Activated T-helper 17 cell treated with anti-CD3 and anti-CD28 coated beads, Interleukin-2, amount 50 U/mL, for 72 hours (primary cell): Measurements from ENCODE around the gene SUPT20HL2. TPM values are rescaled to one million over a fixed set of nuclear protein-coding genes. Genes with fewer than 3 reads are reported as not detected.
"Not testable (repeated sequence)": the region's sequence is repeated elsewhere in the genome, so short reads cannot be mapped to it uniquely, and the experiment has no call there.

Source experiments
- ATAC-seq: fragments of 150-1000 bp; cut with Tn5 transposase; replicated peaks from 2 replicates; pipeline ENCODE4 v1.10.0; 2021; ENCODE audit warnings: mild to moderate bottlenecking, moderate library complexity
- H3K27ac Mint-ChIP-seq: one replicate; pipeline ENCODE4 v1.8.0; 2022; ENCODE audit warnings: mixed read lengths
- H3K27me3 Mint-ChIP-seq: one replicate; pipeline ENCODE4 v1.8.0; 2022; ENCODE audit warnings: mixed read lengths
- H3K36me3 Mint-ChIP-seq: one replicate; pipeline ENCODE4 v1.8.0; 2022; ENCODE audit warnings: low read depth, mild to moderate bottlenecking, mixed read lengths
- H3K4me1 Mint-ChIP-seq: one replicate; pipeline ENCODE4 v1.8.0; 2022; ENCODE audit warnings: mixed read lengths
- H3K4me3 Mint-ChIP-seq: one replicate; pipeline ENCODE4 v1.8.0; 2022; ENCODE audit warnings: mild to moderate bottlenecking, mixed read lengths
- H3K9me3 Mint-ChIP-seq: one replicate; pipeline ENCODE4 v1.8.0; 2022; ENCODE audit warnings: mixed read lengths
- total RNA-seq, 2 donors: library from RNA; stranded (reverse); gene quantifications; one replicate each; pipeline ENCODE4 v1.2.3, GENCODE V29; 2022

Gene SUPT20HL2
- total RNA-seq, 2 donors from 2014 or later: not detected

GRCh38 chrX:24325231-24325630 lies 11.4 kb upstream of the SUPT20HL2 start:
- Mint-ChIP-seq H3K9me3 (no peaks in the 10 kb centered on the region), H3K27me3 (peaks cover 10% of the 10 kb centered on the region), H3K4me1 (no peaks in the 10 kb centered on the region), H3K36me3 (no peaks in the 10 kb centered on the region), H3K4me3 (no peak overlapping the region), H3K27ac (no peak overlapping the region)
- ATAC-seq: no peak

- peaks cover 10% of the 10 kb centered on the region for H3K27me3 Mint-ChIP-seq
- H3K36me3 Mint-ChIP-seq: no peaks in the 10 kb centered on the region
- no peaks in the 10 kb centered on the region for H3K4me1 Mint-ChIP-seq
- no peak overlapping the region for H3K4me3 Mint-ChIP-seq
- no peaks in the 10 kb centered on the region for H3K9me3 Mint-ChIP-seq
- no peak overlapping the region for H3K27ac Mint-ChIP-seq
- no peak for ATAC-seq
These were observed 8.0 kb upstream of the SUPT20HL2 start for GRCh38 chrX:24321741-24322395.

GRCh38 chrX:24317567-24317966 lies 3.7 kb upstream of the SUPT20HL2 start:
- Mint-ChIP-seq H3K4me3 (no peak overlapping the region), H3K27me3 (peaks cover 6% of the 10 kb centered on the region)
- no peak for ATAC-seq

GRCh38 chrX:24316111-24316510 lies 2.2 kb upstream of the SUPT20HL2 start:
- no peaks in the 10 kb centered on the region for H3K9me3 Mint-ChIP-seq
- H3K27ac Mint-ChIP-seq: no peak overlapping the region
- no peak for ATAC-seq
- H3K27me3 Mint-ChIP-seq: peaks cover 6% of the 10 kb centered on the region
- H3K4me3 Mint-ChIP-seq: no peak overlapping the region
- H3K4me1 Mint-ChIP-seq: no peaks in the 10 kb centered on the region
- no peaks in the 10 kb centered on the region for H3K36me3 Mint-ChIP-seq

More at GRCh38 chrX:24317567-24317966, 3.7 kb upstream of the SUPT20HL2 start:
- H3K36me3 Mint-ChIP-seq: no peaks in the 10 kb centered on the region
- H3K27ac Mint-ChIP-seq: no peak overlapping the region
- no peaks in the 10 kb centered on the region for H3K9me3 Mint-ChIP-seq
- H3K4me1 Mint-ChIP-seq: no peaks in the 10 kb centered on the region

GRCh38 chrX:24312249-24312607 lies 1.6 kb downstream of the SUPT20HL2 start:
- H3K27ac Mint-ChIP-seq, H3K4me1 Mint-ChIP-seq, H3K36me3 Mint-ChIP-seq, H3K4me3 Mint-ChIP-seq, H3K27me3 Mint-ChIP-seq, H3K9me3 Mint-ChIP-seq, ATAC-seq: not testable (repeated sequence)

GRCh38 chrX:24311507-24312248 lies 2.2 kb downstream of the SUPT20HL2 start:
- ATAC-seq, H3K27me3 Mint-ChIP-seq, H3K4me3 Mint-ChIP-seq, H3K27ac Mint-ChIP-seq, H3K4me1 Mint-ChIP-seq, H3K36me3 Mint-ChIP-seq, H3K9me3 Mint-ChIP-seq: not testable (repeated sequence)

- not testable (repeated sequence) for H3K36me3 Mint-ChIP-seq, ATAC-seq, H3K27ac Mint-ChIP-seq, H3K4me3 Mint-ChIP-seq, H3K27me3 Mint-ChIP-seq, H3K4me1 Mint-ChIP-seq, H3K9me3 Mint-ChIP-seq
These were observed 3.0 kb downstream of the SUPT20HL2 start for GRCh38 chrX:24310916-24311315.

GRCh38 chrX:24309580-24310374 lies 4.1 kb downstream of the SUPT20HL2 start:
- H3K36me3 Mint-ChIP-seq, H3K27ac Mint-ChIP-seq: not testable (repeated sequence)

GRCh38 chrX:24308803-24309202 lies 5.1 kb downstream of the SUPT20HL2 start:
- not testable (repeated sequence) for H3K27me3 Mint-ChIP-seq, H3K4me1 Mint-ChIP-seq, H3K9me3 Mint-ChIP-seq, H3K36me3 Mint-ChIP-seq
- ATAC-seq: peak; percentile 96
- peak overlapping the region; percentile 27 for H3K4me3 Mint-ChIP-seq
- H3K27ac Mint-ChIP-seq: peak overlapping the region; percentile 42

More at GRCh38 chrX:24309580-24310374, 4.1 kb downstream of the SUPT20HL2 start:
- H3K4me1 Mint-ChIP-seq, H3K27me3 Mint-ChIP-seq, H3K9me3 Mint-ChIP-seq, ATAC-seq: not testable (repeated sequence)
- peak overlapping the region; percentile 27 for H3K4me3 Mint-ChIP-seq

GRCh38 chrX:24306440-24306839 lies 7.4 kb downstream of the SUPT20HL2 start:
- no peaks in the 10 kb centered on the region for H3K9me3 Mint-ChIP-seq
- H3K4me1 Mint-ChIP-seq: peaks cover 6% of the 10 kb centered on the region
- H3K4me3 Mint-ChIP-seq: no peak overlapping the region
- H3K36me3 Mint-ChIP-seq: no peaks in the 10 kb centered on the region
- ATAC-seq: no peak
- H3K27ac Mint-ChIP-seq: no peak overlapping the region
- no peaks in the 10 kb centered on the region for H3K27me3 Mint-ChIP-seq

GRCh38 chrX:24305905-24306304 lies 8.0 kb downstream of the SUPT20HL2 start:
- ATAC-seq: no peak
- H3K27me3 Mint-ChIP-seq: no peaks in the 10 kb centered on the region
- H3K4me3 Mint-ChIP-seq: no peak overlapping the region

GRCh38 chrX:24301806-24302205 lies 12.1 kb downstream of the SUPT20HL2 start:
- no peak overlapping the region for H3K27ac Mint-ChIP-seq
- no peaks in the 10 kb centered on the region for H3K27me3 Mint-ChIP-seq
- H3K9me3 Mint-ChIP-seq: no peaks in the 10 kb centered on the region
- H3K36me3 Mint-ChIP-seq: no peaks in the 10 kb centered on the region
- H3K4me3 Mint-ChIP-seq: no peak overlapping the region
- ATAC-seq: peak; percentile 29
- H3K4me1 Mint-ChIP-seq: no peaks in the 10 kb centered on the region

More at GRCh38 chrX:24305905-24306304, 8.0 kb downstream of the SUPT20HL2 start:
- Mint-ChIP-seq H3K36me3 (no peaks in the 10 kb centered on the region), H3K9me3 (no peaks in the 10 kb centered on the region), H3K27ac (no peak overlapping the region), H3K4me1 (peaks cover 6% of the 10 kb centered on the region)

GRCh38 chrX:24301060-24301459 lies 12.8 kb downstream of the SUPT20HL2 start:
- no peaks in the 10 kb centered on the region for H3K9me3 Mint-ChIP-seq
- H3K27ac Mint-ChIP-seq: no peak overlapping the region
- H3K36me3 Mint-ChIP-seq: no peaks in the 10 kb centered on the region
- no peak for ATAC-seq
- H3K4me1 Mint-ChIP-seq: no peaks in the 10 kb centered on the region
- H3K27me3 Mint-ChIP-seq: no peaks in the 10 kb centered on the region
- no peak overlapping the region for H3K4me3 Mint-ChIP-seq

- Mint-ChIP-seq H3K27ac (no peak overlapping the region), H3K4me1 (no peaks in the 10 kb centered on the region), H3K9me3 (no peaks in the 10 kb centered on the region), H3K4me3 (no peak overlapping the region), H3K36me3 (no peaks in the 10 kb centered on the region), H3K27me3 (no peaks in the 10 kb centered on the region)
- ATAC-seq: no peak
These were observed 15.7 kb downstream of the SUPT20HL2 start for GRCh38 chrX:24298191-24298590.

GRCh38 chrX:24294619-24295018 lies 19.2 kb downstream of the SUPT20HL2 start:
- Mint-ChIP-seq H3K27me3 (peaks cover 3% of the 10 kb centered on the region), H3K36me3 (no peaks in the 10 kb centered on the region), H3K9me3 (no peaks in the 10 kb centered on the region), H3K4me1 (no peaks in the 10 kb centered on the region), H3K4me3 (no peak overlapping the region), H3K27ac (no peak overlapping the region)
- ATAC-seq: no peak
